Left renal cortex interstitium (tissue), 4 donors: ENCODE data around the gene CALCOCO1. TPM values are rescaled to one million over a fixed set of nuclear protein-coding genes. Genes with fewer than 3 reads are reported as not detected.
"Not testable (repeated sequence)": the region's sequence is repeated elsewhere in the genome, so short reads cannot be mapped to it uniquely, and the experiment has no call there.

Experiments
- DNase-seq, 4 donors: peaks; one replicate each; pipeline ENCODE4 v3.0.0-alpha.2; 2013; ENCODE audit warnings: low read depth in 4 of 4, low spot score in 2 of 4, missing footprints in 1 of 4
- polyA plus RNA-seq, 4 donors: library from polyadenylated mRNA; unstranded; fragments of 120-200 nt; gene quantifications; one replicate each; pipeline ENCODE4 v1.2.1, GENCODE V29; 2013; ENCODE audit not compliant: insufficient read length in 4 of 4

Gene CALCOCO1
- 100 to 1,000 TPM; 111 to 148 (median 133) TPM for polyA plus RNA-seq

GRCh38 chr12:53727310-53728041 is at the start of gene CALCOCO1:
Gene CALCOCO1, minus strand, starts transcription at chr12:53727452. Its CDS starts 2,210 bp downstream, at chr12:53725242.
- peak; percentile 84 to 97 (median 92) for DNase-seq

GRCh38 chr12:53776872-53777271 is 49.6 kb upstream of the CALCOCO1 start:
- DNase-seq, result no peak

- no peak for DNase-seq
These were observed 48.4 kb upstream of the CALCOCO1 start for GRCh38 chr12:53775478-53776145.

- no peak for DNase-seq
These were observed 43.0 kb upstream of the CALCOCO1 start for GRCh38 chr12:53770281-53770680.

GRCh38 chr12:53768976-53769375 is 41.7 kb upstream of the CALCOCO1 start:
- DNase-seq, result no peak

GRCh38 chr12:53766881-53767280 is 39.6 kb upstream of the CALCOCO1 start:
- DNase-seq, result no peak

- no peak for DNase-seq
These were observed 38.6 kb upstream of the CALCOCO1 start for GRCh38 chr12:53765891-53766290.

GRCh38 chr12:53764615-53765014 is 37.4 kb upstream of the CALCOCO1 start:
- no peak for DNase-seq

GRCh38 chr12:53762793-53763192 is 35.5 kb upstream of the CALCOCO1 start:
- not testable (repeated sequence) for DNase-seq

- no peak for DNase-seq
These were observed 34.1 kb upstream of the CALCOCO1 start for GRCh38 chr12:53761306-53761705.

- no peak for DNase-seq
These were observed 32.0 kb upstream of the CALCOCO1 start for GRCh38 chr12:53759261-53759660.

GRCh38 chr12:53758730-53759103 is 31.5 kb upstream of the CALCOCO1 start:
- DNase-seq, result no peak

- no peak for DNase-seq
These were observed 31.0 kb upstream of the CALCOCO1 start for GRCh38 chr12:53758081-53758729.

GRCh38 chr12:53757101-53757770 is 30.0 kb upstream of the CALCOCO1 start:
- DNase-seq, result peak in 1 of 4 donors; percentile 65

GRCh38 chr12:53756300-53757100 is 29.2 kb upstream of the CALCOCO1 start:
- DNase-seq, result no peak

GRCh38 chr12:53755893-53756292 is 28.6 kb upstream of the CALCOCO1 start:
- no peak for DNase-seq

GRCh38 chr12:53755451-53755891 is 28.2 kb upstream of the CALCOCO1 start:
- no peak for DNase-seq

- DNase-seq, result no peak
These were observed 27.5 kb upstream of the CALCOCO1 start for GRCh38 chr12:53754633-53755264.

- no peak for DNase-seq
These were observed 26.9 kb upstream of the CALCOCO1 start for GRCh38 chr12:53754188-53754585.

- no peak for DNase-seq
These were observed 25.4 kb upstream of the CALCOCO1 start for GRCh38 chr12:53752621-53753020.
